HG03280 (cell line): ENCODE data around the gene RNASE13.
"Not testable (repeated sequence)": the region's sequence is repeated elsewhere in the genome, so short reads cannot be mapped to it uniquely, and the experiment has no call there.

ENCODE experiments used
- ATAC-seq: cut with Tn5 transposase; IDR thresholded peaks from one replicate; pipeline ENCODE4 v1.9.1; 2021; ENCODE audit warnings: mild to moderate bottlenecking, moderate library complexity; ENCODE audit not compliant: unreplicated experiment

RNASE13 gene

GRCh38 chr14:21043387-21043973, 8.9 kb upstream of the RNASE13 start:
- no peak for ATAC-seq

DNA sequence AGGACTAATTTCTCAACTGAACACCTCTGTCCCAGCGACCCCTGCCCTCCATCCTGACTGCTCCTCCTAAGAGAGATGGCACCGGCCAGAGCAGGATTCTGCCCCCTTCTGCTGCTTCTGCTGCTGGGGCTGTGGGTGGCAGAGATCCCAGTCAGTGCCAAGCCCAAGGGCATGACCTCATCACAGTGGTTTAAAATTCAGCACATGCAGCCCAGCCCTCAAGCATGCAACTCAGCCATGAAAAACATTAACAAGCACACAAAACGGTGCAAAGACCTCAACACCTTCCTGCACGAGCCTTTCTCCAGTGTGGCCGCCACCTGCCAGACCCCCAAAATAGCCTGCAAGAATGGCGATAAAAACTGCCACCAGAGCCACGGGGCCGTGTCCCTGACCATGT, 8.3 kb upstream of the RNASE13 start:
- no peak for ATAC-seq

DNA sequence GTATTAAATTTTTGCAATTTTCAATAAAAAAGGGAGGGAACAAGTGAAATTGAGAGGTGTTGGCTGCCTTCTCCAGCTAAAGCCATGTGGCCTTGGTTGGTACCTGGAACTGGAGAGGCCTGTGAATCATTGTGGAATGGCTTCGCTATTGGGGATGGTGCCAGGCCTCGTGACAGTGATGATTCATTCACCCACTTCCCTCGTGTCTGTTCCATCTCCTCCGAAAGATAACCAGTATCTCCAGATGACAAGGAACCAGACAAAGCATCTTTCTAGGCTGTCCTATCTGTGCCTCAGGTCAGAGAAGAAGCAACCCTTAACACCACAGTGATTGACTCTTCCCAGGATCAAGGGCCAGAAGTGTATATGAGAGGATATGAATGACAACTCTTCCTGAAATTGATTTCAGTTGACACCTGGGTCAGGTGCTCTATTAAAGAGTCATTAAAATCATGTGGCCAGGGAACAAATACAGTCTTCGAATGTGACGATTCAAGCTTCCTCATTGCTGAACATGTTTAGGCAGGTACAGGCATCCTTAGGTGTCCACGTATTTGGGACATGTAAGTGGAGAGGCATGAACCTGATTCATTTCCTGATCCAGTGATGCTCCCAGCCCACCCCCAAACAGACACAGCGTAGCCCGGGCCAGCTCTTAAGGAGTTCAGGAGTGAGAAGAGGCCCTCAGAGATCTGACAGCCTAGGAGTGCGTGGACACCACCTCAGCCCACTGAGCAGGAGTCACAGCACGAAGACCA, 7.2 kb upstream of the RNASE13 start, which contains the start of gene RNASE7:
Gene RNASE7 (plus strand): TSS at position 687 of the 758 bp plus-strand sequence. CDS start 631 bp downstream, outside the sequence.
- no peak for ATAC-seq

- ATAC-seq: not testable (repeated sequence)
Measured at GRCh38 chr14:21040941-21041340, 6.3 kb upstream of the RNASE13 start.

- no peak for ATAC-seq
Measured at GRCh38 chr14:21040370-21040925, 5.8 kb upstream of the RNASE13 start.

DNA sequence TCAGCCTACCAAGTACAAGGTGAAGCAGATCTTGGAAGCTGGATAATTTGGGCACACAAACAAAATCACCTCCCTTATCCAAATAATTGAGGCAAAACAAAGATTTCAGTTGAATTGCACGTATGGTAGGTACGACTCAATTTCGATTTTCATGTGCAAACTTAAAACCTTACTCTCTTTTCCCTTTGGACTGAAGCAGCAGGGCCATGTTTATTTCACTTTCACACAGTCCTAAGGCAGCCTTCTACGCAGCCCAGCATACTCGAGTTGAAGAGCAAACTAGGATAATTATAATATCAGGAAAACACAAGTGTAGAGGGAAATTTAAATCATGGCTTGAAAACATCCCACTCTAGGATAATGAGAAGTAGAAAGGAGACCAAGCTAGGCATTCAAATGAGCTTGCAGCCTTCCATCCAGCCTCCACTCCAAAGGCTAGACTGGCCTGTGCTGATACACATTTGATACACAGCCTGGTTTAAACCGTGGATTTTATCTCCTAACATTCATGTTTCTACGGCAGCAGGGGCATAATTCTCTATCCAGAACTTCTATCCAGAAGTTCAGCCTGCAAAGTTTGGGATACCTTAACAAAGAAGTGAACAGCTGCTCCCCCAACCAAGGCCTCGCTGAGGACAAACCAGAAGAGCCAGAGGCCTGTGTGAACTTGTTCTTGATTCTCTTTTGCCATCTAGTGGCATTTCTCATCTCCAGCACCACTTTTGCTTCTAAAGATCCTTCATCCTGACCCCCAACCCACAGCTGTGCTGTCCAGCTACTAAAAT, 5.2 kb upstream of the RNASE13 start:
- no peak for ATAC-seq

GRCh38 chr14:21038441-21039422, 4.1 kb upstream of the RNASE13 start:
- ATAC-seq: no peak

- ATAC-seq: no peak
Measured at GRCh38 chr14:21037156-21037555, 2.5 kb upstream of the RNASE13 start.

- no peak for ATAC-seq
Measured at GRCh38 chr14:21036751-21037150, 2.1 kb upstream of the RNASE13 start.

DNA sequence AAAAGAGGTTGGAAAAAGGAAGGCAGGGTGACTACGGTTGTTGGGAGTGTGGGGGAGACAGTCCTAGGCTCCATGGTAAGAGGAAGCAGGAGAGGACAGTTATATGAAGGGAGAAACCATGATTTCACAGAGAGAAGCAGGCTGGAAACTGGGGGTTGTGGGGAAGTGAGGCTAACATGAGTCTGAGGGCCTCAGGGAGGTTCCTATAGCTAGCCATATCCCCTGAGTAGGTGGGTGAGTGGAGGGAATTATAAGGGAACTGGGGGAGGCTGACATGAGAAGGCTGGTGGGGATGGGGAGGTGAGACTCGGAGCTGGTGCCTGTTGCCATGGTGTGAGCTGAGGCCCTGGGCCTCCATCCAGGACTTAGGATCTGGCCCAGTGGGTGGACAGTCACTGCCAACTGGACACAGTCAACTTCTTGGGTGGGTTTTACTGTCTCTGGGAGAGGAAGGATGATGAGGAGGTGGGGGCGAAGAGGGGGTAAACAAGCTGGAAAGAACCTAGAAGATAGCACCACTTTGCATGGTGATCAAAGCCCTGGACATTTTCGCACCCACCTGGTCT, 1.4 kb downstream of the RNASE13 start:
- ATAC-seq: no peak

- ATAC-seq: no peak
Measured at GRCh38 chr14:21032326-21033132, 2.1 kb downstream of the RNASE13 start.

- no peak for ATAC-seq
Measured at GRCh38 chr14:21030531-21030930, 4.1 kb downstream of the RNASE13 start.

DNA sequence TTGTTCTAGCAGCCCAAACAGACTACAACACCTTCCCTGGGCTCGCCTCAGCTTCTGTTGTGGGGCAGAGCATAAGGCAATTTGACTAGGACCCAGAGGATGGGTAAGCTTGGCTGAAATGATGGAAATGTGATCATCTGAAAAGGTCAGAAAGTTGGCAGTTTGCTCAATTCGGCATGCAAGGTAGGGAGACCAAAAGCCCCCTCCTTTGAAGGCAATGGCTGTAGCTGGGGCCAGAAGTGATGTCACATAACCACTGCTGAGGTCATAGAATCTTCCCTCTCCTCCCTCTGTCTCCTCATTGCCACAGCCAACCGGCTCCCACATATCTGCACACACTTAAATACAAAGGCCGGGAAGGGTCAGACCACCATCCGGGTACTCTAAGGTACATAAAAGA, 4.7 kb downstream of the RNASE13 start, which contains the start of gene TPPP2:
Gene TPPP2 (plus strand): TSS at position 301 of the 400 bp plus-strand sequence. CDS start 365 bp downstream, outside the sequence.
- ATAC-seq: no peak

- no peak for ATAC-seq
Measured at GRCh38 chr14:21026988-21027315, 7.7 kb downstream of the RNASE13 start.

- no peak for ATAC-seq
Measured at GRCh38 chr14:21026274-21026987, 8.2 kb downstream of the RNASE13 start.

DNA sequence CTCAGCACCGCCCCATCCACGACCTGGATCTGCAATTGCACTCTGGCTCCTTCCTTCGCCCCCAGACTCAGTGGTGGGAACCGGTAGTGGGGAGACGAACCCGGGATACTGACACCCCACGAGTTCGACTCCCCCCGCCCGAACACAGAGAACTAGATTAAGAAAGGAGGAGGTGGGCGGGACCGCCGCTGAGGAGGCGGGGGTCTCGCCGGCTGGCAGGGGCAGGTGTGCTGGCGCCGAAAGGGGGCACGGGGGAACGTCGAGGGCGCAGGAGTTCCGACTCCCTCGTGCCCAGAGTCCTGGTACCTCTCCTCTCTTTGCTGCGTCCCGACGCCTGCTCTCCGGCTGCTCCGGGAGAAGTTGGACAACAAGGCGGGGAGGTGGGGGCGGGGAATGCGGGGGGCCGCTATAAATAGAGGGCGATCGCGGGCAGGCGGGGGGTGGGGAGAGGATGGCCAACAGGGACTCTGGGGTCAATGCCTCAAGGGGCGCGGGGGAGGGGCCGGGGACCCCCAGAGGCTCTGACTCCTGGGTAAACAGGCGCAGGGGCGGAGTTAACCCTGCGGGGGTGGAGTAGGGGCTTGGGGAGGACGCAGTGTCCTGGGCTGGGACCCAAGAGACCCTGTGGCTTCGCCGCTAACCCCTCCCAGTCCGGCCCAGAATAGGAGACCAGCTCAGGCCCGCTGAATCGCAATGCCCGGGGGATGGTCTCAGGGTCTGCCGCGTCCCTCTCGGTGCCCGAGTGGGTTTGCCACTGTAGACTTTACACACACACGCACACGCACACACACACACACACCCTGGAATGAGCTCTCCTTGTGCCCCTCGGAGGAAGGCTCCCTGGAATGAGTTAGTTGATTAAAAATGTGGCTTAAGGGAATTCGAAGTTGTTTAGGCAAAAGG, 9.0 kb downstream of the RNASE13 start:
- no peak for ATAC-seq

- ATAC-seq: no peak
Measured at GRCh38 chr14:21024585-21025370, 9.8 kb downstream of the RNASE13 start, which contains the start of gene NDRG2. NDRG2 (minus strand) TSS chr14:21025061; CDS start chr14:21023315, 1,746 bp downstream.
